Esophagus muscularis mucosa (tissue), 3 donors: Measurements from ENCODE around the gene TMEM135.

Experiments
- CTCF ChIP-seq, 3 experiments: fragments of 200-600 bp in 2 of 3; fragments of 450-650 bp in 1 of 3; sonication (generic) in 2 of 3; IDR thresholded peaks; one replicate each; pipeline ENCODE4 v1.5.1; 2017 to 2019; ENCODE audit warnings: antibody characterized with exemption in 3 of 3, mild to moderate bottlenecking in 2 of 3, moderate library complexity in 1 of 3
- EP300 ChIP-seq: sonication (generic); formaldehyde crosslinking; IDR thresholded peaks from one replicate; pipeline ENCODE4 v1.6.1; 2017; ENCODE audit warnings: antibody characterized with exemption

DNA sequence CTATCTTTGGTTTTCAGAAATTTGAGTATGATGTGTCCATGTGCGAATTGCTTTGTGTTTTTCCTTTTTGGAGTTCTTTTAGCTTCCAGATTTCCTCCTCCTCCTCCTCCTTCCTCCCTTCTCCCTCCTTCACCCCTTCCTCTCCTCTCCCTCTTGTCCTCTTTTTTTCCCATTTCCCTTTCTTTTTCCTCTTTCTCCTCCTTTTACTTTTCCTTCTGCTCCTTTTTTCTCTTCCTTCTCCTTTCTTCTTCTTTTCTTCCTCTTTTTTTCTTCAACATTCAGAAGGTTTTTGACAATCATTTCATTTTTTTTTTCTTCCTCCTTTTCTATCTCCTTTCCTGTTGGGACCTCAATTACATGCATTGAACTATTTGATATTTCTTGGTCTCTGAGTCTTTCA lies 104.9 kb downstream of the TMEM135 start:
- TF ChIP-seq CTCF (IDR thresholded peaks at IDR 0.05) (no peak), EP300 (no peak)
